ENCODE data around the gene AATK. TPM values are rescaled to one million over a fixed set of nuclear protein-coding genes. Genes with fewer than 3 reads are reported as not detected.

AATK gene
- polyA plus RNA-seq, 1 of the 3 experiments (the other 2 are of a cell fraction) = 0.51 TPM

DNA sequence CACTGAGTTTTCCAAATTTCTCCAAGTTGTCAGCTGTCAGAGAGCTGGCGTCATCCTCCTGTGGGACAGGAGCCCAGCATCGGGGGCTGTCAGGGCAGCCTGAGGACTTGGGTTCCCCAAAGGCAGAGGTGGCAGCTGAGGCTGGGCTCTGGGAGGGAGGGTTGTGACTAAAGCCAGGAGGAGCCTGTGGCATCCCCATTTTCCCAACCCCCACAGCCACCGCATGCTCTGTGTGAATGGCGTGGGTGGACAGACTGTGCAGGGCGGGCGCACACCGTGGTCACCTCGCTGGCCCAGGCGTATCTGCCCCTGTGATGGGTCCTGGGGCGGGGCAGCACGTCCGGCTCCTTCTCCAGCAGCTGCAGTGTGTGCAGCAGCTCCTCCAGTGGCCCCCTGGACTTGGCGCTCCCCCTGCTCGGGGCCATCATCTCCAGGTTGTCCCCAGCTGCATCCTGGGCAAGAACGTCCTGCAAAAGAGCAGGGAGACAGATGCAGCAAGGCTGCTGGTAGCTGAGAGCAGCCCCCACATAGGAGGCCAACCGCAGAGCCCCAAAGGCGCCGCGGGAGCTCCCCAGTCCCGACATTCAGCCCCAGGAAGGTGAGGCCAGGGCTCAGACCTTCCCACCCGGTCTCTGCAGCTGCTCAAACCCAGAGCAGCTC lies 31.9 kb upstream of the AATK start:
- H4K20me1 ChIP-seq (ENCODE audit: insufficient read depth) = no peaks in the 10 kb centered on the region; the same call in 1 of the 2 replicates
- H3K27ac ChIP-seq (ENCODE audit: low read depth in 2 of 2, low read length in 1 of 2) = no peak overlapping the region
- H3K79me2 ChIP-seq (ENCODE audit: insufficient read depth) = no peaks in the 10 kb centered on the region
- no peaks in the 10 kb centered on the region for H3K27me3 ChIP-seq (ENCODE audit: insufficient read depth)
- no peak overlapping the region for H3K9ac ChIP-seq
- DNase-seq = no peak
- CTCF ChIA-PET = interaction anchor here (1.1 to 14.7 kb wide), 6 partner anchors 13 to 403 kb away, joined by 3 to 147 read pairs (median 5); no protein-coding TSS in a partner anchor
- H3K36me3 ChIP-seq (replicated peaks in 1 of 2; ENCODE audit: control insufficient read depth in 1 of 2, insufficient read depth in 2 of 2, low read length in 1 of 2) = peaks cover 5 to 44% of the 10 kb centered on the region in 2 experiments
- no peaks in the 10 kb centered on the region for H3F3A ChIP-seq (replicated peaks; ENCODE audit: insufficient read depth)
- H3K4me2 ChIP-seq = no peak overlapping the region
- no peak overlapping the region for H3K4me3 ChIP-seq (ENCODE audit: low read depth in 2 of 2, low read length in 1 of 2)
- POLR2A ChIA-PET = no interaction called here
- H3K9me3 ChIP-seq = no peaks in the 10 kb centered on the region
- peaks cover 0 to 3% of the 10 kb centered on the region in 2 experiments; a peak in 1 of 4 replicates for H3K4me1 ChIP-seq (ENCODE audit: control insufficient read depth in 1 of 2, insufficient read depth in 2 of 2, low read depth in 1 of 2, low read length in 1 of 2)
- TF ChIP-seq EP300 (IDR thresholded peaks at IDR 0.05; ENCODE audit: borderline replicate concordance in 1 of 2, low read depth in 1 of 2, low read length in 1 of 2) (no peak), RCOR1 (IDR thresholded peaks at IDR 0.05; ENCODE audit: low read length) (no peak)
- no peak overlapping the region for H2AFZ ChIP-seq (ENCODE audit: low read depth)
- no peaks in the 10 kb centered on the region for H3K9me2 ChIP-seq
- 96% methylated on average over 18 of the region's 21 CpGs for WGBS (ENCODE audit: low lambda C conversion rate)

GRCh38 chr17:81197409-81197795 lies 31.4 kb upstream of the AATK start:
- Histone ChIP-seq H4K20me1 (ENCODE audit: insufficient read depth) (no peaks in the 10 kb centered on the region; the same call in 1 of the 2 replicates), H3K79me2 (ENCODE audit: insufficient read depth) (no peaks in the 10 kb centered on the region), H3F3A (replicated peaks; ENCODE audit: insufficient read depth) (no peaks in the 10 kb centered on the region), H2AFZ (ENCODE audit: low read depth) (no peak overlapping the region), H3K27me3 (ENCODE audit: insufficient read depth) (no peaks in the 10 kb centered on the region), H3K27ac (ENCODE audit: low read depth in 2 of 2, low read length in 1 of 2) (no peak overlapping the region), H3K9ac (no peak overlapping the region), H3K4me2 (no peak overlapping the region), H3K4me1 (ENCODE audit: control insufficient read depth in 1 of 2, insufficient read depth in 2 of 2, low read depth in 1 of 2, low read length in 1 of 2) (peaks cover 0 to 3% of the 10 kb centered on the region in 2 experiments; a peak in 1 of 4 replicates), H3K4me3 (ENCODE audit: low read depth in 2 of 2, low read length in 1 of 2) (no peak overlapping the region), H3K9me2 (no peaks in the 10 kb centered on the region), H3K9me3 (no peaks in the 10 kb centered on the region), H3K36me3 (replicated peaks in 1 of 2; ENCODE audit: control insufficient read depth in 1 of 2, insufficient read depth in 2 of 2, low read length in 1 of 2) (peaks cover 5 to 44% of the 10 kb centered on the region in 2 experiments)
- TF ChIP-seq RXRA (IDR thresholded peaks at IDR 0.05; ENCODE audit: borderline replicate concordance, low read depth) = no peak
- TF ChIP-seq SMC3 (IDR thresholded peaks at IDR 0.05; ENCODE audit: low read depth, low read length) = no peak
- TF ChIP-seq TEAD4 (IDR thresholded peaks at IDR 0.05; ENCODE audit: borderline replicate concordance, insufficient read depth) = no peak
- no peak for TF ChIP-seq RAD21 (IDR thresholded peaks at IDR 0.05; ENCODE audit: low read length)
- no peak for TF ChIP-seq RFX5 (IDR thresholded peaks at IDR 0.05; ENCODE audit: low read length)
- TF ChIP-seq MAX (IDR thresholded peaks at IDR 0.05; ENCODE audit: low read depth) = no peak
- TF ChIP-seq PBX3 (IDR thresholded peaks at IDR 0.05) = no peak
- DNase-seq = no peak
- ChIA-PET CTCF (interaction anchor here (1.3 to 14.7 kb wide), 4 partner anchors 55 to 403 kb away, joined by 3 to 147 read pairs (median 6); no protein-coding TSS in a partner anchor), POLR2A (no interaction called here)
- 92% methylated on average over 8 of the region's 14 CpGs for WGBS (ENCODE audit: low lambda C conversion rate)
